ENCODE results near the gene MAVS.

GRCh38 chr20:3866464-3866863 lies 19.8 kb downstream of the MAVS start:
- TF ChIP-seq, protein P1, sequence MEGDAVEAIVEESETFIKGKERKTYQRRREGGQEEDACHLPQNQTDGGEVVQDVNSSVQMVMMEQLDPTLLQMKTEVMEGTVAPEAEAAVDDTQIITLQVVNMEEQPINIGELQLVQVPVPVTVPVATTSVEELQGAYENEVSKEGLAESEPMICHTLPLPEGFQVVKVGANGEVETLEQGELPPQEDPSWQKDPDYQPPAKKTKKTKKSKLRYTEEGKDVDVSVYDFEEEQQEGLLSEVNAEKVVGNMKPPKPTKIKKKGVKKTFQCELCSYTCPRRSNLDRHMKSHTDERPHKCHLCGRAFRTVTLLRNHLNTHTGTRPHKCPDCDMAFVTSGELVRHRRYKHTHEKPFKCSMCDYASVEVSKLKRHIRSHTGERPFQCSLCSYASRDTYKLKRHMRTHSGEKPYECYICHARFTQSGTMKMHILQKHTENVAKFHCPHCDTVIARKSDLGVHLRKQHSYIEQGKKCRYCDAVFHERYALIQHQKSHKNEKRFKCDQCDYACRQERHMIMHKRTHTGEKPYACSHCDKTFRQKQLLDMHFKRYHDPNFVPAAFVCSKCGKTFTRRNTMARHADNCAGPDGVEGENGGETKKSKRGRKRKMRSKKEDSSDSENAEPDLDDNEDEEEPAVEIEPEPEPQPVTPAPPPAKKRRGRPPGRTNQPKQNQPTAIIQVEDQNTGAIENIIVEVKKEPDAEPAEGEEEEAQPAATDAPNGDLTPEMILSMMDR (IDR thresholded peaks at IDR 0.05 in 8 of 11, conservative IDR thresholded peaks at IDR 0.05 in 3 of 11): no peak
- peak in 1 of 3 donors; percentile 64 for TF ChIP-seq POLR2AphosphoS5 (IDR thresholded peaks at IDR 0.05)
